ENCODE measurements around the gene PPM1F. TPM values are rescaled to one million over a fixed set of nuclear protein-coding genes. Genes with fewer than 3 reads are reported as not detected.
"Not testable (repeated sequence)": the region's sequence is repeated elsewhere in the genome, so short reads cannot be mapped to it uniquely, and the experiment has no call there.

The PPM1F gene
- total RNA-seq, 1 donor from 2014 or later = 8.4 TPM

- ATAC-seq (no peak), DNase-seq (ENCODE audit: low spot score) (no peak)
Measured at GRCh38 chr22:21903283-21903682, 49.4 kb downstream of the PPM1F start.

- DNase-seq (ENCODE audit: low spot score) (no peak), ATAC-seq (no peak)
Measured at GRCh38 chr22:21902296-21903087, 50.2 kb downstream of the PPM1F start.

DNA sequence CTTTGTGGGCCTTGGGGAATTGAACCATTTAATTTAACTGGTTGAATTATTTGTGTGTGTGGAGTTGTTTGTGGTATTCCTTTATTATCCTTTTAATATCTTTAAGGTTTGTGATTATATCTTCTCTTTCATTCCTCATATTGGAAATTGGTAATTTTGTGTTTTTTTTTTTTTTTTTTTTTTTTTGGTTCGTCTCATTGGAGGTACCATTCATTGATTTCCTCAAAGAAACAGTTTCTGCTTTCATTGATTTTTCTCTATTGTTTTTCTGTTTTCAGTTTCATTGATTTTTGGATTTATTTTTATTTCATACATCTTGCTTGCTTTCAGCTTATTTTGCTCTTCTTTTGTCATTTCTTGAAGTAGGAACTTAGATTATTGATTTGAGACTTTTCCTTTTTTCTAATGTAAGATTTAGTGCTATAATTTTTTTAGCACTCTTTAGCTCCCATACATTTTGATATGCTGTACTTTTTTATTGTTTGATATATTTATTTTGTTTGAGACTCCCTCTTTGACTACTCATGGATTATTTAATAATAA is 54.2 kb downstream of the PPM1F start:
- no peak for DNase-seq (ENCODE audit: low spot score)

GRCh38 chr22:21896951-21897513 is 55.6 kb downstream of the PPM1F start:
- no peak for ATAC-seq
- DNase-seq (ENCODE audit: low spot score) = no peak

More for the DNA sequence above, 54.2 kb downstream of the PPM1F start:
- no peak for ATAC-seq

DNA sequence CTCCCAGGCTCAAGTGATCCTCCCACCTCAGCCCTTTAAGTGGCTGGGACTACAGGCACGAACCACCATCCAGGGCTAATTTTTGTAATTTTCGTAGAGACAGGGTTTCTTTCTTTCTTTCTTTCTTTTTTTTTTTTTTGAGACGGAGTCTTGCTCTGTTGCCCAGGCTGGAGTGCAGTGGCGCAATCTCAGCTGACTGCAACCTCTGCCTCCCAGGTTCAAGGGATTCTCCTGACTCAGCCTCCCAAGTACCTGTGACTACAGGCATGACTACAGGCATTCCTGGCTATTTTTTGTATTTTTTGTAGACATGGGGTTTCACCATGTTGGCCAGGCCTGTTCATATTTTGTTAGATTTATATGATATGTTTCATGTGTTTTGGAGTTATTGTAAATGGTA is 56.4 kb downstream of the PPM1F start:
- not testable (repeated sequence) for DNase-seq (ENCODE audit: low spot score); ATAC-seq

- DNase-seq (ENCODE audit: low spot score) = no peak
- ATAC-seq = no peak
Measured at GRCh38 chr22:21894799-21895198, 57.8 kb downstream of the PPM1F start.

DNA sequence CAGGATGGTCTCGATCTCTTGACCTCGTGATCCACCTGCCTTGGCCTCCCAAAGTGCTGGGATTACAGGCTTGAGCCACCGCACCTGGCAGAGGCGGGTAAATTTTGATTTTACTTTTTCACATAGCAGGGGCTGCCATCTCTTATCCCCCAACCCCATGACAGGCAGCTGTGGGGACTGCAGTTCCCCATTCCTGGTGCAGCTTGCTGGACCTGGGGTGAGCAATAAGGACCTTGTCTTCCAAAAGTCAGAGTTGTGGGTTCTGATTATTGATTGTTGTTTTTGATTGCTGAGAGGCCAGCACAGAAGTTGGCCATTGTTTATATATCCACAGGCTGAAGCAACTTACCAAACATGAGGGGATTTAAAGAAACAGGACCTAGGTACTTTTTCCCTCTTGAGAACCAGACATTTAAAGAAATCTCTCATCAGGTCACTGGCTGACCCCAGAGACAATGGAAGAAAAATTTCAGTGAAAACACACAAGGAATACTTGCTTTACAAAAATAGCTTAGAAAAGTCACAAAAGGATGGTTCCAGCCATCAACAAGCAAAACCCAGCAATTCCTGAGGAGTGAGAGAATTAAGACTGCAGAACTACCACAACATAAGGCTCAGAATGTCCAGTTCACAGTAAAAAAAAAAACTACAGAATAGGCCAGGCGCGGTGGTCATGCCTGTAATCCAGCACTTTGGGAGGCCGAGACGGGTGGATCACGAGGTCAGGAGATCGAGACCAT is 63.2 kb downstream of the PPM1F start:
- DNase-seq (ENCODE audit: low spot score) (no peak), ATAC-seq (no peak)

DNA sequence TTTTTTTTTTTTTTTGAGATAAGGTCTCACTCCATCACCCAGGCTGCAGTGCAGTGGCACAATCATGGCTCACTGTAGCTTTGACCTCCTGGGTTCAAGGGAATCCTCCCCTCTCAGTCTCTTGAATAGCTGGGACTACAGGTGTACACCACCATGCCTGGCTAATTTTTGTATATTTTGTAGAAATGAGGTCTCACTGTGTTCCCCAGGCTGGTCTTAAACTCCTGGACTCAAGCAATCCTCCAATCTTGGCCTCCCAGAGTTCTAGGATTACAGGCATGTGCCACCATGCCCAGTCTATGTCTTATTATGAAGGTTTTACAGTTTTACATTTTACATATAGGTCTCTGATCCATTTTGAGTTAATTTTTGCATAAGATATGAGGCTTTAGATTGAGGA is 64.8 kb downstream of the PPM1F start:
- ATAC-seq (no peak), DNase-seq (ENCODE audit: low spot score) (no peak)

GRCh38 chr22:21883930-21884329 is 68.7 kb downstream of the PPM1F start:
- not testable (repeated sequence) for DNase-seq (ENCODE audit: low spot score); ATAC-seq

GRCh38 chr22:21882754-21883333 is 69.8 kb downstream of the PPM1F start:
- not testable (repeated sequence) for DNase-seq (ENCODE audit: low spot score); ATAC-seq

DNA sequence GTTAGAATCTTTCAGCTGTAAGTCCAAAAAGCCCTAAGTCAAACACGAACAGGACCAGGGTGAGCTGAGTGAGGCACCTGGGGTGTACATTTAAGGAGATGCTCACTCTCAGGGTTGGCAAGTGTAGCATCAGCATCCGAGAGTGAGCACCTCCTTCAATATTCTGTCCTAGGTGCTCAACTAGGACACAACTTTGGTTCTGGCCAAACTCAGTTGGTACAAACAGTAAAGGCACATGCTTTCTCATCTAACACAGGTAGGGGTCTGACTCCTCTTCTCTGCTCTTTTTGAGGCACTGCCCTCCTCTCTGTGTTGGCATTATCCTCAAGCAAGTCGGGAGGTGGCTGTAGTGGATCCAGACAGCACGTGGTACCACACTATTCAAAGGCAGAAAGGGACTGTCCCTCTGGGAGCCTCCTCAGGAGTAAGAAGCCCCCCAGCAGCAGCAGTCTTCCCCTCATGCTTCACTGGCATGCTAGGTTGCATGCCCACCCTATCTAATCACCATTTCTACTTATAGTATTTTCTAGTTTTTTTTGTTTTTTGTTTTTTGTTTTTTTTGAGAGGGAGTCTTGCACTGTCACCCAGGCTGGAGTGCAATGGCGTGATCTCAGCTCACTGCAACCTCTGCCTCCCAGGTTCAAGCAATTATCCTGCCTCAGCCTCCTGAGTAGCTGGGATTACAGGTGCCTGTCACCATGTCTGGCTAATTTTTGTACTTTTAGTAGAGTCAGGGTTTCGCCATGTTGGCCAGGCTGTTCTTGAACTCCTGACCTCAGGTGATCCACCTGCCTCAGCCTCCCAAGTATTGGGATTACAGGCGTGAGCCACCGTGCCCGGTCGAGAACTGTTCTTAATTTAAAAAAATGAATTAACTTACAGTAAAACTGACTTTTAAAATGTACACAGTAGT is 70.6 kb downstream of the PPM1F start:
- ATAC-seq (no peak), DNase-seq (ENCODE audit: low spot score) (no peak)

DNA sequence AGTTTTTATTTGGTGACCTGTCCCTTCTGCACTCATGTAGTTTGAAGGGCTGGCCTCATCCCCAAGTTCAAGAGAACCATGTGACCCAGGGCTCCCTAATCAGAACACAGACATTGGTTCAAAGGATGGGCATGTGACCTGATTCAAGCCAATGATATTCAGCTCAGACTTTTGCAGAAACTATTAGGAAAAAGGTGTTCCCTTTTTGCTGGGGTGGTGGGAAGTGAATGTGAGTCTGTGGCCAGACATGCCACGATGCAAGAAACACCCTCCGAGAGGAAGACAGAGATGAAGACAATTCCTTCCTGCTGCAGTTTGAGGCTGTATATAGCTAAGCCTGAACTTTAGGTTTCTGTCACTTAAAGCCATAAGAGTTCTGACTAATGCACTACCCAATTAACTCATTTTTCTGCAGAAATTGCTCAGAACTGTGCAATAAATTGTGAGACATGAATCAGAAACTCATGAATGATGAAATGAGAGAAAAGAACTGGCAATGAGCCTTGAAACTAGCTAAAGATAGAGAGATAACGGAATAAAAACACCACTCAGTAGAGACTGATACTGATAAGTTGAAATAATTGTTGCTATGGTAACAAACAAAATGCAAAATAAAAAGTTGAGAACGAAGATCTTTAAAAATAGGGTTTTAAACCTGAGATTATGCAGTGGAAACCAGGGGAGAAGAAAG is 76.0 kb downstream of the PPM1F start:
- DNase-seq (ENCODE audit: low spot score) (no peak), ATAC-seq (no peak)

DNA sequence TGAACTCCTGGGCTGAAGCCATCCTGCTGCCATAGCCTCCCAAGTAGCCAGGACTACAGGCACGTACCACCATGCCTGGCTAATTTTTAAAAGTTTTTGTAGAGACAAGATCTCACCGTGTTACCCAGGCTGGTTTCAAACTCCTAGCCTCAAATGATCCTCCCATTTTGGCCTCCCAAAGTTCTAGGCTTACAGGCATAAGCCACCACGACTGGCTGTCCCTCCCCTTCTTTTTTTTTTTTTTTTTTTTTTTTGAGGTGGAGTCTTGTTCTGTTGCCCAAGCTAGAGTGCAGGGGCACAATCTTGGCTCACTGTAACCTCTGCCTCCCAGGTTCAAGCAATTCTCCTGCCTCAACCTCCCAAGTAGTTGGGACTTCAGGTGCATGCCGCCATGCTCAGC is 77.7 kb downstream of the PPM1F start:
- DNase-seq (ENCODE audit: low spot score); ATAC-seq: not testable (repeated sequence)

DNA sequence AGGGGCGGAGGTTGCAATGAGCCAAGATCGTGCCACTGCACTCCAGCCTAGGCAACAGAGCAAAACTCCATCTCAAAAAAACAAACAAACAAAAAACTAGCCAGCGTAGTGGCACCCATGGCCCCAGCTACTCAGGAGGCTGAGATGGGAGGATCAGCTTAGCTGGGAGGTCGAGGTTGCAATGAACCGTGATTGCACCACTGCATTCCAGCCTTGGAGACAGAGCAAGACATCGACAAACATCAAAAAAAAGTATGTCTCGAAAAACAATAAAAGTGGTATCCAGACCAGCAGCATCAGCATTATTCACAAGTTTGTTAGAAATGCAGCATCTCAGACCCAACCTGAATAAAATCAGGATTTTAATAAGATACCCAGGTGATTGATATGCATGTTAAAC is 79.0 kb downstream of the PPM1F start:
- DNase-seq (ENCODE audit: low spot score) = no peak

GRCh38 chr22:21872741-21873140 is 79.9 kb downstream of the PPM1F start:
- DNase-seq (ENCODE audit: low spot score); ATAC-seq: not testable (repeated sequence)

More for the DNA sequence above, 79.0 kb downstream of the PPM1F start:
- no peak for ATAC-seq

Data from left lobe of liver (tissue), 2 donors.